TTC549 (cell line): Measurements from ENCODE around the gene C22orf42.
"Not testable (repeated sequence)": the region's sequence is repeated elsewhere in the genome, so short reads cannot be mapped to it uniquely, and the experiment has no call there.

Source experiments
- FAIRE-seq: peaks from 2 replicates; lab custom pipeline; 2012; peaks lifted over from hg19 to GRCh38; lab: Jason Lieb, UNC

C22orf42 gene

DNA sequence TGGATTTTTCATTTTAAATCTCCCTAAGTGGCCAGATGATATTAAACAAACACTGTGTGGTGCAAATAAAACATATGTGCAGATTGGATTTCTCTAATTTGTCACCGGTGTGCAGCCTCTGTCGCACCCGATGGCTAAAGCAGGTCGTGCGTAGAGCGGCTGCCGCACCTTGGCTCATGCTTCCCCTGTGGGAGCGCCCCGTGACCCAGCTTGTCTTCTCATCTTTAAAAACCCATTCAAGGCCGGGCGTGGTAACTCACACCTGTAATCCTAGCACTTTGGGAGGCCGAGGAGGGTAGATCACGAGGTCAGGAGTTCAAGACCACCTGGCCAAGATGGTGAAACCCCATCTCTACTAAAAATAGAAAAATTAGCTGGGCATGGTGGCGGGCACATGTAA lies 24.3 kb downstream of the C22orf42 start:
- FAIRE-seq, result not testable (repeated sequence)

DNA sequence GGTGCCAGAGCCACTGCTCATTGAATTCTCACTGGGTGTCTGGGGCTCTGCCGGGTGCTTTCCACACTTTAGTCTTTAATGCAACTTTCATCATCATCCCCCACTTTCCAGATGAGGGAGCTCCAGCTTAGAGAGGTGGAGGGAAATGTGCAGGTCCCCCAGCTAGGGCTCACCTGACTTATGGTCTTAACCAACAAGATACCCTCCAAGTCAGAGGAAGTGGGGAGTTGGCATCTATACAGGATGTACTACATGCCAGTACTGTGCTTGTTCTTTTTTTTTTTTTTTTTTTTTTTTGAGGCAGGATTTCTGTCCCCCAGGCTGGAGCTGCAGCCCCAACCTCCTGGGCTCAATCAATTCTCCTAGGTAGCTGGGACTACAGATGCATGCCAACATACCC lies 26.3 kb downstream of the C22orf42 start:
- no peak for FAIRE-seq

DNA sequence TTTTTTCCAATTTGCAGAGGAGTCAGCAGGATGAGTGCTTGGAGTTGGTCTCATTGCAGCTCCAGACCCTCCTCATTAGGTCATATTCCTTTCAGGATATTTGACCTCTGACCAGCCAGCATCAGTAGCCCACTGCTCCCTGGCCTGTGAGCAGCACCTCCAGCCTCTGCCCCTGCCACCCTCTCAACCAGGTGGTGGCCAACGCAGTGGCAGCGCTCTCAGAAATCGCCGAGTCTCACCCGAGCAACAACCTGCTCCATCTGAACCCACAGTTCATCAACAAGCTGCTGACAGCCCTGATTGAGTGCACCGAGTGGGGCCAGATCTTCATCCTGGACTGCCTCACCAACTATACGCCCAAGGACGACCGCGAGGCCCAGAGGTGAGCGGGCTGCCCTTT lies 27.0 kb downstream of the C22orf42 start:
- FAIRE-seq, result no peak

DNA sequence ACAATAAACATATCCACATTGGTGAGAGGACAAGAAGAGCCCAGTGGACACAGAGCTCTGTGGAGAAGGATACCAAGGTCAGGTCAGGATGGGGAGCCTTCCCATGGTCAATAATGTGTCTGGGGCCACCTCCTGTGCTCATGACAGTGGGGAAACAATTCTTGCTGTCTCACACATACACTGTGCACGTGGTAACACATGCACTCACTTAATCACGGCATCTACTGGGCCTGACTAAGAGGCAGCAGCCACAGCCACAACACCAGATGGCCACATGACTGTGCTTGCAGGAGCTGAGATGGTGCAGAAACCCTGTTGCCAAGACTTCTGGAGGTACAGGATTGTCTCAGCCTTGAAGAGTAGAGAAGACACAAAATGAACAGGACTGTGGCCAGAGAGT lies 28.6 kb downstream of the C22orf42 start:
- no peak for FAIRE-seq

DNA sequence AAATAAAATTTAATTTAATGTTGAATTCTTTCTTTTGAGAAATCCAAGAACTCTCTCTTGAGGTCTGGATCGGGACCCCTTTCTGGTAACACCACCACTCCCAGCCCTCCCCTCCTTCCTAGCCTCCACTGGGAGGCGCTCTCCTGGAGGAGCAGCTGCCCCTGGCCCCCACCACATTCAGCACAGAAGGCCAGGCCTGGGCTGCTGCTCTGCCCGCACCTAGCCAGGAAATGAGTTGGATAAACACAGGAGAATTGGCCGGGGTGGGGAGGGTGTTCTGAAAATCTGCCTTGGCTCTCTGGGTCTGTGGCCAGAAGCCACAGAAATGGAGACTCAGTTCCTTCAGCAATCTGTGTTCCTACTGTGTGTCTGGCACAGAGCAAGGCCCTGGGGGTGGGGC lies 31.2 kb downstream of the C22orf42 start:
- FAIRE-seq, result no peak

DNA sequence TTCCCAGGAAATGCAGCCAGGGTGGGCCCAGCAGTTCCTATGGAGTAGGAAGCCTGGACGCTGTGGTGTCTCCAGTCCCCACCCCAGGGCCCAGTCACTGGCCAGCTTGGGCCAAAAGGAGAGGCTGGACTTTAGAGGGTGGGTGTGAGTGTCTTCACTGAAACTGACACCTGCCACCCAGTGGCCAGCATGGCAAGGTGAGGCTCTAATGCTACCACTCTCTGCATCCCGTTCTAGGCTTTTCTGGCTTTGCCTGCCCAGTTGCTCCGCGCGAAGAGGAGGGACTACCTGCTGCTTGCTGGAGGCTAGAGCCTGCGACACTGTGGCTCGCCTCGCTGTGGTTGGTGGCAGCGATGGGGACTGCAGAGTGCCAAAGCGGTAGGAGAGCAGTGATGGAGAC lies 35.4 kb downstream of the C22orf42 start:
- FAIRE-seq, result no peak

DNA sequence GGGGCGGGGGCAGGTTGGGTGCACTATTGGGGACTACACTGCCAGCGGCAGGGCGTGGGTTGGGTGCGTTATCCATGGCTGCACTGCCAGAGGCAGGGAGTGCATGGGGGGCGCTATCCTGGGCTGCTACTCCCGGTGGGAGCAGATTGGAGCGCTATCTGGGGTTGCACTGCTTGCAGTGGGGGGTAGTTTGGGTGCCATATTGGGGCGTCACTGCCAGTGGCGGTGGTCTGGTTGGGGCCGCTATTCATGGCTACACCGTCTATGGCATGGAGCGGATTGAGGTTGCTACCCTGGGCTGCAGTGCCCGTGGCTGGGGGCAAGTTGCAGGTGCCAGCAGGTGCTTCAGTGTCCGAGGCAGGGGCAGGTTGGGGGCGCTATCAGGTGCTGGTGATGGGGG lies 36.2 kb downstream of the C22orf42 start:
- FAIRE-seq, result no peak

DNA sequence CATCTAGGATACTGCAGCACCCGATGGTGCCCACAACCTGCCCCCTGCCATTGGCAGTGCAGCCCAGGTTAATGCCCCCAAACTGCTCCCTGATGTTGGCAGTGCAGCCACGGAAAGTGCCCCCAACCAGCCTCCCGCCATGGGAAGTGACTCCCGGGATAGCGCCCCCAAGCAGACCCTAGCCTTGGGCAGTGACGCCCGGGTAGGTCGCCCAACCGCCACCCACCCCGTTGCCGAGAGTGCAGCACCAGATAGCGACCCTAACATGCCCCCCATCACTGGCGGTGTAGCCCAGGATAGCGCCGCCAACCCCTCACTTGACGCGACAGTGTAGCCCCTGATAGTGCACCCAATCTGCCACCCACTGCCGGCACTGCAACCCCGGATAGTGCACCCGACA lies 38.5 kb downstream of the C22orf42 start:
- no peak for FAIRE-seq

DNA sequence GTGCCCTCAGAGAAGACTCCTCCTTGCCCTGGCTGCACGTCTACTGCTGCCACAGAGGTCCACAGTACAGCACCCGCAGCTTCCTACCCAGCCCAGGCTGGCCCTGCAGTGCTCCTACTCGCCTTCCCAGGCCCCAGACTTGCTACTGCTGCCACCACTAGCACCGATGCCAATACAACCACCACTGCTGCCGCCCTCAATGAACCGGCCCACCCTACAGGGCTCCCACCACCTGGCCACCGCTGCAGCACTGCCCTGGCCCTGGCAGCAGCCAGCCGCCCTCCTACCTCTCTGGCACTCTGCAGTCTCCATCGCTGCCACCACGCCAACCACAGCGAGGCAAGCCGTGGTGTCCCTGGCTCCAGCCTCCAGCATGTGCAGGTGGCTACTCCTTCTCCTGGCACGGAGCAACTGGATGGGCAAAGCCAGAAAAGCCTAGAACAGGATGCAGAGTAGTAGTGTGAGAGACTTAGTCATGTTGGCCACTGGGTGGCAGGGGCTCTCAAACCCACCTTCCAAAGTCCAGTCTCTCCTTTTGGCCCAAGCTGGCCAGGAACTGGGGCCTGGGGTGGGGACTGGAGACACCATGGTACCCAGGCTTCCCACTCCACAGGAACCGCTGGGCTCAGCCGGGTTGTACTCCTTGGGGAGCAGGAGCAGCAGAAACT lies 39.4 kb downstream of the C22orf42 start:
- FAIRE-seq, result no peak

DNA sequence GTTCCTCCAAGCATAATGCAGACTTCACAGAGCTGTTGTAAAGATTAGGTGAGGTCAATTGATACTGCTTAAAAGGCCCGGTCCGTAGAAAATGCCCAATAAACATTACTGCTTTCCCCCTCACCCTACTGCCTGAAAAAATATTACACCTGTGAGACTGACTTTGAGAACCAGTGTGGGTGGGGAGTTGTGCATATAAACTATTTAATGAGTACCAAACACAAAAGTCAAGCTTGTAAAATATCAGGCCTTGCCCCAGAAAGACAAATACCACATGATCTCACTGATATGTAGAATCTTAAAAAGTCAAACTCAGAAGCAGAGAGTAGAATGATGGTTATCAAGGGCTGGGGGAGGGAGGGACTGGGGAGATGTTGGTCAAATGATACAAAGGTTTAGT lies 46.7 kb downstream of the C22orf42 start:
- no peak for FAIRE-seq

DNA sequence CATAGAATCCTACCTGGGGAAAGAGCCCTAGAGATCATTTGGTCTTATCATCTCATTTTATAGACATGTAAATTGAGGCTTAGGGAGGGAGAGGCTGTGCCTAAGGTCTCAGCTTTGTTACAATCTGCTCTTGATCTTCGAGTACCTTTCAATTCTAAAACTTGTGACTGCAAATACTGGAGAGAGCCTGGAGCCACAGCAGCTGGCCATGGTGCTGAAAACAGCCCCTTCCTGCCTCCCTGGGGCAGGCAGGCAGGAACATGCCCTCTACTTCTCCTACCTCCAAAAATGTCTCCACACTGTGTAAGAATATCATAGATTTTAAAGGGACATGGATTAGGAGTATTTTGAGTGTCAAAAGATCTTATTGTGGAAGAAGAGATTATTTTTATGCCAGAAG lies 52.2 kb downstream of the C22orf42 start:
- FAIRE-seq, result no peak

DNA sequence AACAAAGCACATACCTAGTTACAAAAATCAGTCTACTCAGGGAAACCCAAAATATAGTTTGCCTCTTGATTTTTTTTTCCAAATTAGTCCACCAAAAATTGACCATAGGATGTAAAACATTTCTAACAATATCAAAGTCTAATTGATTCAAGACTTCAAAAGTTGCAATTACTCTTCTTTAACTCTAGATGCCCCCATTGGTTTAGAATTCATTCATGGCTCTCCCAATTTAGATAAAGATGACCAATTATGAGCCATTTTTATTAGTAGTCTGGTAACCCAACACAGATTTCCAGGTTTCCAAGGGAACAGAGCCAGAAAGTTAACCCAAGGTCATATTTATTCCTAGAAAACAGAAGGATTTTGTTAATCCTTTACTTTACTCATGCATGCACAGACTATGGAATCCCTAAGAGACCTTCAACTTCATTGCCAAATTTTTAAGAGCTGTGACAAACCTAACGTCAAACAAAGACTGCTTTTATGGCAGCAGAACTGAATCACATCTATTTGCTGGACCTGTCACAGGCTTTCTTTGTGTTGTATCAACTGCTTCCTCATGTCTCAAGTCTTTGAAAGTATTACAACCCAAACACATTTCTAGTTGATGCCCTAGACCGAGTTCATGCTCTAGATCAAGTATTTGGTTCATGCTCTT lies 55.3 kb downstream of the C22orf42 start:
- FAIRE-seq, result no peak

DNA sequence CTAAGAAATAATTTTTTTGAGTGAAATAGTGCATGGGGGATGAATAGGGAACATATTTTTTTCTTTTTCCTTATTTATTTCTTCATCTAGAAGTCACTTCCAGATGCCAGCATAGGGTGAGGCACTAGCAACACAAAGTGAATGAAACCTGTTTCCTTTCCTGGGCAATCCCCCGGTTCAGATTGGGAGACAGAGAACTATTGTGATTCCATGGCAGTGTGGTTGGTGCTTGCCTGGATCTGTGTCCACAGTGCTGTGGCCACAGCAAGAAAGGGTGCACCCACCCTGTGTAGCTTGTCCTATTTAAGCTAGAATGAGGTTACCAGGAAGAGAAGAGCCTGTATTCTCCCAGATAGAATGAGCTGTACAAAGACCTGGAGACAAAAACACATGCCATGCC lies 58.4 kb downstream of the C22orf42 start:
- no peak for FAIRE-seq
